ENCODE results near the gene BCL2L11.

Gene BCL2L11

DNA sequence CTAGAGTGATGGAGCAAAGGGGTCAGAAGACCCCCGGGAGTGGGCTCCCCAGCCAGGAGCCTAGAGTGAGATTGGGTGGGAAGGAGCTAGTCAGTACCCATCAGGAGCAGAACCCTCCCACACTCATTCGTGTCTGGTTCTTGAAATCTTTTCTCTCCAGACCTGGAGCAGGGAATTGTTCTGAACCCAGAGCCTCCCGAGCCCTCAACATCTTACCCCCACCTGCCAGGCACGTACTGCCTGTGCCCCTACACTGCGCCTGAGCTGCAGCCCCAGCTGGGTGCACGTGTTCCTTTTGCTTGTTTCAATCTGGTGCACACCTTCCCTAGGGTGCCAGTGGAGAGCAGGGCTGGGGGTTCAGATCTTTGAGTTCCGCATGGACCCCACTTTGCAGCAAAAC is 52.6 kb downstream of the BCL2L11 start:
- Histone ChIP-seq H3K27me3 (replicated peaks) (no peaks in the 10 kb centered on the region), H3K36me3 (replicated peaks) (no peaks in the 10 kb centered on the region), H3K4me3 (ENCODE audit: low read depth, low read length) (no peak overlapping the region), H3K27ac (no peak overlapping the region)
- in situ Hi-C loops (cut with HindIII; ENCODE audit: low pct_ligation_motif_present, low sequenced_read_pairs), result no loop called here
- TF ChIP-seq, protein P1, sequence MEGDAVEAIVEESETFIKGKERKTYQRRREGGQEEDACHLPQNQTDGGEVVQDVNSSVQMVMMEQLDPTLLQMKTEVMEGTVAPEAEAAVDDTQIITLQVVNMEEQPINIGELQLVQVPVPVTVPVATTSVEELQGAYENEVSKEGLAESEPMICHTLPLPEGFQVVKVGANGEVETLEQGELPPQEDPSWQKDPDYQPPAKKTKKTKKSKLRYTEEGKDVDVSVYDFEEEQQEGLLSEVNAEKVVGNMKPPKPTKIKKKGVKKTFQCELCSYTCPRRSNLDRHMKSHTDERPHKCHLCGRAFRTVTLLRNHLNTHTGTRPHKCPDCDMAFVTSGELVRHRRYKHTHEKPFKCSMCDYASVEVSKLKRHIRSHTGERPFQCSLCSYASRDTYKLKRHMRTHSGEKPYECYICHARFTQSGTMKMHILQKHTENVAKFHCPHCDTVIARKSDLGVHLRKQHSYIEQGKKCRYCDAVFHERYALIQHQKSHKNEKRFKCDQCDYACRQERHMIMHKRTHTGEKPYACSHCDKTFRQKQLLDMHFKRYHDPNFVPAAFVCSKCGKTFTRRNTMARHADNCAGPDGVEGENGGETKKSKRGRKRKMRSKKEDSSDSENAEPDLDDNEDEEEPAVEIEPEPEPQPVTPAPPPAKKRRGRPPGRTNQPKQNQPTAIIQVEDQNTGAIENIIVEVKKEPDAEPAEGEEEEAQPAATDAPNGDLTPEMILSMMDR (IDR thresholded peaks at IDR 0.05; ENCODE audit: low read depth, low read length, missing control alignments), result no peak
- DNase-seq, result no peak

DNA sequence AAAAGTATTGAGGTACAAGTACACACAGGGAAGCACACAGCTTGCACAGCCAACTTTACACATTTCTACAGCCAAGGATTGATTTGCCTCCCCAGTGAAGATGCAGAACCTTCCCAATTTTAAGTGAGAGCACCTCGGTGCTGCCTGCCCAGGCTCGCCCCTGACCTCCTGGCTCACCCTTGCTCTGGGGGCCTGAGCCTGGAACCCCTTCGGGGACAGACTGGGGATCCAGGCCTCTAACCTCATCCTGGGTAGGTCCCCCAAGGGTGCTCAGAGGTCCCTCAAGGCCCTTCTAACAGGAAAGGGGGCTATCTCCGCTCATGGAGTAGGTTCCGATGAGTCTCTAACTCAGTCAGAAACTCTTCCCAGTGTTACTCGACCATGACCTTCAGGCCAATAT is 53.1 kb downstream of the BCL2L11 start:
- Histone ChIP-seq H3K27ac (no peak overlapping the region), H3K36me3 (replicated peaks) (no peaks in the 10 kb centered on the region), H3K4me3 (ENCODE audit: low read depth, low read length) (no peak overlapping the region), H3K27me3 (replicated peaks) (no peaks in the 10 kb centered on the region)
- no peak for DNase-seq
- TF ChIP-seq, protein P1 (IDR thresholded peaks at IDR 0.05; ENCODE audit: low read depth, low read length, missing control alignments), result no peak
- in situ Hi-C loops (cut with HindIII; ENCODE audit: low pct_ligation_motif_present, low sequenced_read_pairs), result no loop called here

DNA sequence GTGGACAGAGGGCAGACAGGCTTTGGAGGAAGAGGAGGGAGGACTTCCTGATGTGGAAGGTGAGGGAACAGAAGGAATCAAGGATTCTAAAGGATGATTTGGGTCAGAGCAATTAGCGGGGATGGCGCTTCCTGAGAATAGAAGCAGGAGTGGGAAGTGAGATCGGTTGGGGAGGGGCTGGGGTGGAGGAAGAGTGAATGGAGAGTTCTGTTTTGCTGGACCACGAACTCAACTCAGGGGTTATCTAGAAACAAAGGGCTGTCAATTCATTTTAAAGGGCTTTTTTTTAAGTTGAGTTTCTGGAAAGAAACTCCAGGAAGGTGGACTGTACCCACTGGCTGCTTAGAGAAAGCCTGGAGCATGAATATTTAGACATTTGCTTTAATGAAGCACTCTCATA is 54.9 kb downstream of the BCL2L11 start:
- DNase-seq, result no peak
- TF ChIP-seq, protein P1 (IDR thresholded peaks at IDR 0.05; ENCODE audit: low read depth, low read length, missing control alignments), result no peak
- Histone ChIP-seq H3K36me3 (replicated peaks) (no peaks in the 10 kb centered on the region), H3K4me3 (ENCODE audit: low read depth, low read length) (no peak overlapping the region), H3K27ac (no peak overlapping the region), H3K27me3 (replicated peaks) (no peaks in the 10 kb centered on the region)
- in situ Hi-C loops (cut with HindIII; ENCODE audit: low pct_ligation_motif_present, low sequenced_read_pairs), result no loop called here

DNA sequence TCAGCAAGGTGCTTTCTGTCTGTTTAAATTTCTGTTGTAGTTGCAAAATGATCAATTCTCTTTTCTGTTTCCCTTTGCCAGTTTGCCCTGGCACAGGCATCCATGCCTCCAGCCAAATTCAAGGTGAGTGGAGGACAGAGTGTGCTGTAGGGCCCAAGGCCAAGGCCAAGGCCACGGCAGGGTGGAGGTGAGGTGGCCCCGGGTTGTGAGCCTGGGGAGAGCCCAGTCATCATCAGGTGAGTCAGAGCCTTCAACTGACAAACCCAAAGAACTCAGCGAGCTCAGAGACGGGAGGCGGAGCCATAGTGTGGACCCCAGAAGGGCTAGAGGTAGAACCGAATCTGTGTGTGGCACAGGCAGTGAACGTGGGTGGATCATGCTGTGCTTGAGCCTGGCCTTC is 55.7 kb downstream of the BCL2L11 start:
- in situ Hi-C loops (cut with HindIII; ENCODE audit: low pct_ligation_motif_present, low sequenced_read_pairs), result no loop called here
- TF ChIP-seq, protein P1 (IDR thresholded peaks at IDR 0.05; ENCODE audit: low read depth, low read length, missing control alignments), result no peak
- Histone ChIP-seq H3K4me3 (ENCODE audit: low read depth, low read length) (no peak overlapping the region), H3K27ac (no peak overlapping the region), H3K36me3 (replicated peaks) (no peaks in the 10 kb centered on the region), H3K27me3 (replicated peaks) (no peaks in the 10 kb centered on the region)
- no peak for DNase-seq

DNA sequence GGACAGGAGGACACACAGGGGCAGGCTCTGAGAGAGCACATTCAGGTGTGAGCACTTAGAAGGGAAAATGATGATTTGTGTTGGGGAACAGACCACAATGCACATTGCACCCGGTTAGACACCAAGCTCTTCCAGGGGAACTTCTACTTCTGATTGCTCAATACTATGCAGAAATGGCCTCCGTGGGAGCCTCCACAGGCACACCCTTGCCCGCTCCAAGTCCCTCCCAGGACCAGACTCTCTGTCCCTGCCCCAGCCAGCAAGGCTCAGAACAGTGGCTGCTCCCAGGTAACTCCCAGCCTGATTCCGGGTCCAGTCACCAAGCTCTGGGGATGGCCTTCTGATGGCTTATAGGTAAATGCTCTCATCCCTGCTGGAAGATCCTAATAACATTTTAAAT is 56.2 kb downstream of the BCL2L11 start:
- H3K36me3 ChIP-seq (replicated peaks), result no peaks in the 10 kb centered on the region
- TF ChIP-seq, protein P1 (IDR thresholded peaks at IDR 0.05; ENCODE audit: low read depth, low read length, missing control alignments), result no peak
- DNase-seq, result no peak
- H3K4me3 ChIP-seq (ENCODE audit: low read depth, low read length), result no peak overlapping the region
- no peak overlapping the region for H3K27ac ChIP-seq
- no peaks in the 10 kb centered on the region for H3K27me3 ChIP-seq (replicated peaks)
- in situ Hi-C loops (cut with HindIII; ENCODE audit: low pct_ligation_motif_present, low sequenced_read_pairs), result no loop called here

DNA sequence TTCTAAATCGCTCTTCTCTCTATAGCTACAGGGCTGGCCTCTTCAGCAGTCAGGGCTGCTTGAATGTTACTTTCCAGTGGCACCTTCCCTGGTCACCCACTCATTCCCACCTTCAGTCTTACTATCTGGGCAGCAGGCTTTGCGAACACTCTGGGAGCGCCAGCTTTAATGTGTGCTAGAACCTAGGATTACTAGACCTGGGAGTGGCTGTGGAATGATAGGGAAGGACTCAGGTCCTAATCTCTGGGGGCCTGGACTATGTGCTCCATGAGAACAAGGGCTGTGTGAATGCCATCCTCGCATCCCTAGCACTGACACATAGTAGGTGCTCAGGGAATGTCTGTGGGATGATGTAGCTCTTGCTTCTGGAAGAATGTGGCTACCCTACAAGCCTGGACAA is 57.6 kb downstream of the BCL2L11 start:
- in situ Hi-C loops (cut with HindIII; ENCODE audit: low pct_ligation_motif_present, low sequenced_read_pairs), result no loop called here
- Histone ChIP-seq H3K27me3 (replicated peaks) (peaks cover under 1% of the 10 kb centered on the region), H3K36me3 (replicated peaks) (no peaks in the 10 kb centered on the region), H3K4me3 (ENCODE audit: low read depth, low read length) (no peak overlapping the region), H3K27ac (no peak overlapping the region)
- TF ChIP-seq, protein P1 (IDR thresholded peaks at IDR 0.05; ENCODE audit: low read depth, low read length, missing control alignments), result no peak
- DNase-seq, result no peak

Data from brain microvascular endothelial cell (primary cell).